Testis (tissue), 2 donors: Measurements from ENCODE around the gene PRELP.

Source experiments
- CTCF ChIP-seq, 3 experiments: fragments of 450-650 bp in 2 of 3; fragments of 200-600 bp in 1 of 3; sonication (generic) in 1 of 3; IDR thresholded peaks; one replicate each; pipeline ENCODE4 v1.5.1; 2016 to 2019; ENCODE audit warnings: antibody characterized with exemption in 3 of 3, mild to moderate bottlenecking in 2 of 3, moderate library complexity in 1 of 3
- POLR2A ChIP-seq: fragments of 450-650 bp; IDR thresholded peaks from one replicate; pipeline ENCODE4 v1.6.1; 2017; ENCODE audit warnings: antibody characterized with exemption, mild to moderate bottlenecking, moderate library complexity

GRCh38 chr1:203470240-203470639 is 5.4 kb upstream of the PRELP start:
- TF ChIP-seq CTCF (IDR thresholded peaks at IDR 0.05) = no peak
- no peak for TF ChIP-seq POLR2A
